ENCODE measurements around the gene C17orf113.
"Not testable (repeated sequence)": the region's sequence is repeated elsewhere in the genome, so short reads cannot be mapped to it uniquely, and the experiment has no call there.

Gene C17orf113

GRCh38 chr17:42041619-42042018 is 8.8 kb downstream of the C17orf113 start:
- DNase-seq (no peak), ATAC-seq (no peak)

- DNase-seq (no peak), ATAC-seq (no peak)
Observed at GRCh38 chr17:42040818-42041217, 9.6 kb downstream of the C17orf113 start.

- no peak for DNase-seq
- ATAC-seq, result no peak
Observed at GRCh38 chr17:42039794-42040763, 10.3 kb downstream of the C17orf113 start.

GRCh38 chr17:42038221-42038973 is 12.0 kb downstream of the C17orf113 start:
- ATAC-seq (no peak), DNase-seq (no peak)

- ATAC-seq, result no peak
Observed at GRCh38 chr17:42034059-42034458, 16.3 kb downstream of the C17orf113 start.

GRCh38 chr17:42031584-42031983 is 18.8 kb downstream of the C17orf113 start:
- no peak for ATAC-seq
- no peak for DNase-seq

More at GRCh38 chr17:42034059-42034458, 16.3 kb downstream of the C17orf113 start:
- DNase-seq, result no peak

- DNase-seq, result no peak
- ATAC-seq, result no peak
Observed at GRCh38 chr17:42028791-42029127, 21.6 kb downstream of the C17orf113 start.

GRCh38 chr17:42027961-42028790 is 22.2 kb downstream of the C17orf113 start:
- no peak for ATAC-seq
- DNase-seq, result no peak

- ATAC-seq (no peak), DNase-seq (no peak)
Observed at GRCh38 chr17:42027590-42027889, 22.9 kb downstream of the C17orf113 start.

- DNase-seq (no peak), ATAC-seq (no peak)
Observed at GRCh38 chr17:42026857-42027589, 23.4 kb downstream of the C17orf113 start.

- ATAC-seq, result no peak
Observed at GRCh38 chr17:42025936-42026335, 24.5 kb downstream of the C17orf113 start.

GRCh38 chr17:42025191-42025579 is 25.2 kb downstream of the C17orf113 start:
- DNase-seq (no peak), ATAC-seq (no peak)

More at GRCh38 chr17:42025936-42026335, 24.5 kb downstream of the C17orf113 start:
- DNase-seq, result no peak

GRCh38 chr17:42023524-42024349 is 26.7 kb downstream of the C17orf113 start:
- no peak for DNase-seq
- ATAC-seq, result no peak

- ATAC-seq, DNase-seq: not testable (repeated sequence)
Observed at GRCh38 chr17:42020845-42021244, 29.6 kb downstream of the C17orf113 start.

- peak; percentile 83 for ATAC-seq
- peak; percentile 96 for DNase-seq
Observed at GRCh38 chr17:42019509-42020404, 30.6 kb downstream of the C17orf113 start, which contains the start of gene NKIRAS2. Gene NKIRAS2 (plus strand): TSS chr17:42020090. CDS start chr17:42021578, 1,488 bp downstream.

- ATAC-seq, result no peak
Observed at GRCh38 chr17:42018988-42019387, 31.4 kb downstream of the C17orf113 start.

GRCh38 chr17:42018339-42018738 is 32.1 kb downstream of the C17orf113 start:
- ATAC-seq, result no peak

More at GRCh38 chr17:42018988-42019387, 31.4 kb downstream of the C17orf113 start:
- DNase-seq, result no peak

GRCh38 chr17:42017866-42018200 is 32.6 kb downstream of the C17orf113 start:
- DNase-seq (no peak), ATAC-seq (peak; percentile 11)

More at GRCh38 chr17:42018339-42018738, 32.1 kb downstream of the C17orf113 start:
- DNase-seq, result no peak
